ENCODE measurements around the gene PLA2G4F. TPM values are rescaled to one million over a fixed set of nuclear protein-coding genes. Genes with fewer than 3 reads are reported as not detected.

PLA2G4F gene
- total RNA-seq, 2 experiments from 2014 or later: not detected

- Mint-ChIP-seq H3K9me3 (no peaks in the 10 kb centered on the region), H3K4me1 (ENCODE audit: low read depth) (no peaks in the 10 kb centered on the region), H3K27me3 (no peaks in the 10 kb centered on the region), H3K27ac (no peak overlapping the region), H3K36me3 (ENCODE audit: low read depth) (peaks cover 5% of the 10 kb centered on the region), H3K4me3 (no peak overlapping the region)
- no peaks in the 10 kb centered on the region for H3K9me3 ChIP-seq (ENCODE audit: control insufficient read depth in 1 of 2, insufficient read depth in 1 of 2, low read length in 2 of 2)
- no peak overlapping the region for H3K4me3 ChIP-seq (ENCODE audit: low read length)
- TF ChIP-seq CTCF (IDR thresholded peaks at IDR 0.05): no peak
- H3K27ac ChIP-seq (ENCODE audit: low read depth in 1 of 2, low read length in 2 of 2): no peak overlapping the region
- H3K4me1 ChIP-seq (ENCODE audit: insufficient read depth, low read length): no peaks in the 10 kb centered on the region
- ATAC-seq (ENCODE audit: poor library complexity) (no peak), DNase-seq (no peak)
- CTCF ChIA-PET: no interaction called here
- peaks cover 7% of the 10 kb centered on the region for H3K36me3 ChIP-seq (ENCODE audit: insufficient read depth, low read length)
- no peaks in the 10 kb centered on the region for H3K27me3 ChIP-seq (ENCODE audit: control insufficient read depth in 1 of 2, insufficient read depth in 2 of 2, low read length in 2 of 2)
- intact Hi-C loops (cut with DNase I, micrococcal nuclease): loop anchor here in 1 of 2 experiments (5.0 kb wide), 1 partner anchor 628 kb away; no protein-coding TSS in a partner anchor
- POLR2A ChIA-PET: no interaction called here
Measured at GRCh38 chr15:42154956-42155355, 1.5 kb downstream of the PLA2G4F start.

GRCh38 chr15:42154212-42154941 is 2.1 kb downstream of the PLA2G4F start:
- no peaks in the 10 kb centered on the region for H3K4me1 ChIP-seq (ENCODE audit: insufficient read depth, low read length)
- no peak overlapping the region for H3K4me3 Mint-ChIP-seq
- H3K27me3 Mint-ChIP-seq: no peaks in the 10 kb centered on the region
- H3K27ac ChIP-seq (ENCODE audit: low read depth in 1 of 2, low read length in 2 of 2): no peak overlapping the region
- peaks cover 2% of the 10 kb centered on the region for H3K36me3 ChIP-seq (ENCODE audit: insufficient read depth, low read length)
- H3K9me3 Mint-ChIP-seq: no peaks in the 10 kb centered on the region
- intact Hi-C loops (cut with DNase I, micrococcal nuclease): loop anchor here in 1 of 2 experiments (5.0 kb wide), 1 partner anchor 627 kb away; no protein-coding TSS in a partner anchor
- H3K36me3 Mint-ChIP-seq (ENCODE audit: low read depth): no peaks in the 10 kb centered on the region
- TF ChIP-seq CTCF (IDR thresholded peaks at IDR 0.05): no peak
- H3K9me3 ChIP-seq (ENCODE audit: control insufficient read depth in 1 of 2, insufficient read depth in 1 of 2, low read length in 2 of 2): no peaks in the 10 kb centered on the region
- CTCF ChIA-PET: no interaction called here
- POLR2A ChIA-PET: no interaction called here
- H3K4me3 ChIP-seq (ENCODE audit: low read length): no peak overlapping the region
- ATAC-seq (ENCODE audit: poor library complexity): no peak
- no peak for DNase-seq
- H3K27me3 ChIP-seq (ENCODE audit: control insufficient read depth in 1 of 2, insufficient read depth in 2 of 2, low read length in 2 of 2): no peaks in the 10 kb centered on the region
- H3K4me1 Mint-ChIP-seq (ENCODE audit: low read depth): no peaks in the 10 kb centered on the region
- no peak overlapping the region for H3K27ac Mint-ChIP-seq

- H3K36me3 ChIP-seq (ENCODE audit: insufficient read depth, low read length): no peaks in the 10 kb centered on the region
- intact Hi-C loops (cut with DNase I, micrococcal nuclease): loop anchor here in 1 of 2 experiments (5.0 kb wide), 1 partner anchor 627 kb away; no protein-coding TSS in a partner anchor
- CTCF ChIA-PET: no interaction called here
- no peaks in the 10 kb centered on the region for H3K27me3 ChIP-seq (ENCODE audit: control insufficient read depth in 1 of 2, insufficient read depth in 2 of 2, low read length in 2 of 2)
- H3K9me3 Mint-ChIP-seq: no peaks in the 10 kb centered on the region
- H3K27ac Mint-ChIP-seq: no peak overlapping the region
- DNase-seq (no peak), ATAC-seq (ENCODE audit: poor library complexity) (no peak)
- no peak overlapping the region for H3K27ac ChIP-seq (ENCODE audit: low read depth in 1 of 2, low read length in 2 of 2)
- H3K9me3 ChIP-seq (ENCODE audit: control insufficient read depth in 1 of 2, insufficient read depth in 1 of 2, low read length in 2 of 2): no peaks in the 10 kb centered on the region
- no peaks in the 10 kb centered on the region for H3K36me3 Mint-ChIP-seq (ENCODE audit: low read depth)
- TF ChIP-seq CTCF (IDR thresholded peaks at IDR 0.05): no peak
- no peak overlapping the region for H3K4me3 ChIP-seq (ENCODE audit: low read length)
- H3K27me3 Mint-ChIP-seq: no peaks in the 10 kb centered on the region
- H3K4me1 ChIP-seq (ENCODE audit: insufficient read depth, low read length): no peaks in the 10 kb centered on the region
- H3K4me1 Mint-ChIP-seq (ENCODE audit: low read depth): no peaks in the 10 kb centered on the region
- no peak overlapping the region for H3K4me3 Mint-ChIP-seq
- POLR2A ChIA-PET: no interaction called here
Measured at GRCh38 chr15:42153874-42154211, 2.6 kb downstream of the PLA2G4F start.

Measured in CD4-positive, alpha-beta T cell (primary cell).